Measurements from ENCODE around the gene SWSAP1. TPM values are rescaled to one million over a fixed set of nuclear protein-coding genes. Genes with fewer than 3 reads are reported as not detected.

Gene SWSAP1
- total RNA-seq, 1 experiment from 2014 or later: 1.4 TPM

DNA sequence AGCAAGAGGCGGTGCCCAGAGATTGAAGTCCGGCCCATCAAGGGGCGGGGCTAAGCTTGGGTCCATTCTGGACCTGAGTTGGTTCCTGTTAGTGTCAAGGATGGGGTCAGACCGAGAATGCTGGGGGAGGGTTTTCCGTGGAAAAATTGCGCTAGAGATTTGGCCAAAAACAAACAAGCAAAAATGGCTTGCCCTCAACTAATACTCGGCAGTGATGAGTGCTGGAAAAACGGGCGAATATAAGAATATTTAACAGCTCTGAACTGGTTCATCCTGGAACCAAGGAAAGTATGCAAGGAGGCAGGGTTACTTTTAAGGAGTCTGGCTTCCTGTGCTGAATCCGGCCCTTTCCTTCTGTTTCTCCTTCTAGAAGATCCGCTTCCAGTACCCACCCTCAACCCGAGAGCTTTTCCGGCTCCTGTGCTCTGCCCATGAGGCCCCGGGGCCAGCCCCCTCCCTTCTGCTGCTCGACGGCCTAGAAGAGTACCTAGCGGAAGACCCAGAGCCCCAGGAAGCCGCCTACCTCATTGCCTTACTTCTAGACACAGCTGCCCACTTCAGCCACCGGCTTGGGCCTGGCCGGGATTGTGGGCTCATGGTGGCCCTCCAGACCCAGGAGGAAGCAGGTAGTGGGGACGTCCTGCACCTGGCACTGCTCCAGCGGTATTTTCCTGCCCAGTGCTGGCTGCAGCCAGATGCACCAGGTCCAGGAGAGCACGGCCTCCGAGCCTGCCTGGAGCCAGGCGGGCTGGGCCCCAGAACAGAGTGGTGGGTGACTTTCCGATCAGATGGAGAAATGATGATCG lies 880 bp downstream of the SWSAP1 start:
- intact Hi-C loops (cut with micrococcal nuclease): loop anchor here (2.0 kb wide), 1 partner anchor 29 kb away; the partner anchor contains the start of genes CCDC159 and TMEM205

DNA sequence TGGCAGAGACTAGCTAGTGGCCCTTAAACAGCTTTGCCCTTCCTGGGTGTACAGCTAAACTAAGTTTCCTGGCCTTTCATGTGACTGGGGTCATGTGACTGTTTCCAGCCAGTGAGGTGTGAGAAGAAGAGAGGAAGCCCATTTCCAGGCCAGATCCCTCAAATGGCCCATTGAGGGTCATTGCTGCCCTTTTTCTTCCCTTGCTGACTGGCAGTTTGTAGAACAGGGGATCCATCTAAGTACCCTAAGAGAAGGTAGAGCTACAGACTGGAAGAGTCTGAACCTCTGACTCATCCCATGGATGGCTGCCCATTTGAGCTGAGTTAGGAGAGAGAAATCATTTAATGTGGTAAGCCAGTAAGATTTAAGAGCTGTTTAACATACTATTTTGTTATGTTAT lies 2.8 kb downstream of the SWSAP1 start:
- intact Hi-C loops (cut with micrococcal nuclease): no loop called here
- ChIA-PET POLR2A (interaction anchor here (0.6 to 5.6 kb wide), 15 partner anchors 9 to 1345 kb away, joined by 3 to 88 read pairs (median 3); partner anchors contain the start of genes CCDC159, ELOF1, ODAD3 and PRKCSH), CTCF (interaction anchor here (0.5 to 2.0 kb wide), 12 partner anchors 11 to 239 kb away, joined by 3 to 6 read pairs (median 3); partner anchors contain the start of gene RAB3D)
- H3K27ac Mint-ChIP-seq (ENCODE audit: low read depth, unreplicated experiment): peak overlapping the region; percentile 69
- no peaks in the 10 kb centered on the region for H3K36me3 Mint-ChIP-seq (ENCODE audit: insufficient read depth, unreplicated experiment)
- no peaks in the 10 kb centered on the region for H3K9me3 Mint-ChIP-seq (ENCODE audit: unreplicated experiment)
- DNase-seq (ENCODE audit: unreplicated experiment): peak; percentile 90
- TF ChIP-seq, protein P1, sequence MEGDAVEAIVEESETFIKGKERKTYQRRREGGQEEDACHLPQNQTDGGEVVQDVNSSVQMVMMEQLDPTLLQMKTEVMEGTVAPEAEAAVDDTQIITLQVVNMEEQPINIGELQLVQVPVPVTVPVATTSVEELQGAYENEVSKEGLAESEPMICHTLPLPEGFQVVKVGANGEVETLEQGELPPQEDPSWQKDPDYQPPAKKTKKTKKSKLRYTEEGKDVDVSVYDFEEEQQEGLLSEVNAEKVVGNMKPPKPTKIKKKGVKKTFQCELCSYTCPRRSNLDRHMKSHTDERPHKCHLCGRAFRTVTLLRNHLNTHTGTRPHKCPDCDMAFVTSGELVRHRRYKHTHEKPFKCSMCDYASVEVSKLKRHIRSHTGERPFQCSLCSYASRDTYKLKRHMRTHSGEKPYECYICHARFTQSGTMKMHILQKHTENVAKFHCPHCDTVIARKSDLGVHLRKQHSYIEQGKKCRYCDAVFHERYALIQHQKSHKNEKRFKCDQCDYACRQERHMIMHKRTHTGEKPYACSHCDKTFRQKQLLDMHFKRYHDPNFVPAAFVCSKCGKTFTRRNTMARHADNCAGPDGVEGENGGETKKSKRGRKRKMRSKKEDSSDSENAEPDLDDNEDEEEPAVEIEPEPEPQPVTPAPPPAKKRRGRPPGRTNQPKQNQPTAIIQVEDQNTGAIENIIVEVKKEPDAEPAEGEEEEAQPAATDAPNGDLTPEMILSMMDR (IDR thresholded peaks at IDR 0.05; ENCODE audit: unreplicated experiment): no peak
- peaks cover 35% of the 10 kb centered on the region for H3K4me1 Mint-ChIP-seq (ENCODE audit: insufficient read depth, unreplicated experiment)
- peak overlapping the region; percentile 58 for H3K4me3 Mint-ChIP-seq (ENCODE audit: unreplicated experiment)
- BruUV-seq (replicated peaks): no TSS peak
- H3K27me3 Mint-ChIP-seq (ENCODE audit: insufficient read depth, unreplicated experiment): no peaks in the 10 kb centered on the region

More for the DNA sequence above, 880 bp downstream of the SWSAP1 start:
- Mint-ChIP-seq H3K36me3 (ENCODE audit: insufficient read depth, unreplicated experiment) (peaks cover 3% of the 10 kb centered on the region), H3K4me3 (ENCODE audit: unreplicated experiment) (no peak overlapping the region), H3K27me3 (ENCODE audit: insufficient read depth, unreplicated experiment) (no peaks in the 10 kb centered on the region), H3K27ac (ENCODE audit: low read depth, unreplicated experiment) (no peak overlapping the region), H3K4me1 (ENCODE audit: insufficient read depth, unreplicated experiment) (peaks cover 23% of the 10 kb centered on the region), H3K9me3 (ENCODE audit: unreplicated experiment) (no peaks in the 10 kb centered on the region)
- DNase-seq (ENCODE audit: unreplicated experiment): no peak
- BruUV-seq (replicated peaks): TSS peak; percentile 71
- TF ChIP-seq, protein P1 (IDR thresholded peaks at IDR 0.05; ENCODE audit: unreplicated experiment): no peak
- ChIA-PET CTCF (interaction anchor here (0.6 to 2.0 kb wide), 8 partner anchors 9 to 1650 kb away, joined by 3 to 6 read pairs (median 4); partner anchors contain the start of genes EPOR and PRKCSH), POLR2A (interaction anchor here (0.6 to 5.6 kb wide), 25 partner anchors 14 to 1794 kb away, joined by 3 to 88 read pairs (median 4); partner anchors contain the start of genes CCDC159, ECSIT, LDLR and ODAD3)

DNA sequence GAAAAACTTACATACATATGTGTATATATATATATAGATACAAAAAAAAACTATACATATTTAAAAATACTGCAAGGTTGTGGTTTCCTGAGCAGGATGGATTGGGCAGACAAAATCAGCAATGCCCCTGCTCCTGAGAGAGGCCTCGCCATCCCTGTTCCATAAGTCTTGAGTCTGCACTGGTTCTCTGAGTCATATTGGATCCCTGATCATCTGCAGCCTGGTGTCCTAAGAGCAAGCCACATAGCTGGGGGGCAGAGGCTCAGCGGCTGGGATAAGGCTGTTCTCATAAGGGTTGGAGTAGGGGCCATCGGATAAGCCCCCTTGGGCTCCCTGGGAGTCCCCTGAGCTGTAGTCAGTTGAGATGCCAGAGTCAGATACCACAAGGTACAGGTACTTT lies 3.3 kb downstream of the SWSAP1 start:
- no peaks in the 10 kb centered on the region for H3K36me3 Mint-ChIP-seq (ENCODE audit: insufficient read depth, unreplicated experiment)
- intact Hi-C loops (cut with micrococcal nuclease): no loop called here
- CTCF ChIA-PET: interaction anchor here (0.5 to 1.8 kb wide), 11 partner anchors 11 to 225 kb away, joined by 3 to 6 read pairs (median 3); partner anchors contain the start of gene RAB3D
- peak; percentile 44 for DNase-seq (ENCODE audit: unreplicated experiment)
- peaks cover 35% of the 10 kb centered on the region for H3K4me1 Mint-ChIP-seq (ENCODE audit: insufficient read depth, unreplicated experiment)
- H3K9me3 Mint-ChIP-seq (ENCODE audit: unreplicated experiment): no peaks in the 10 kb centered on the region
- BruUV-seq (replicated peaks): no TSS peak
- H3K27ac Mint-ChIP-seq (ENCODE audit: low read depth, unreplicated experiment): peak overlapping the region; percentile 69
- TF ChIP-seq, protein P1 (IDR thresholded peaks at IDR 0.05; ENCODE audit: unreplicated experiment): no peak
- no peaks in the 10 kb centered on the region for H3K27me3 Mint-ChIP-seq (ENCODE audit: insufficient read depth, unreplicated experiment)
- POLR2A ChIA-PET: interaction anchor here (0.6 to 5.6 kb wide), 12 partner anchors 9 to 1344 kb away, joined by 3 to 88 read pairs (median 3); partner anchors contain the start of genes CCDC159, ELOF1, ODAD3 and PRKCSH
- H3K4me3 Mint-ChIP-seq (ENCODE audit: unreplicated experiment): peak overlapping the region; percentile 58
